ENCODE results near the gene BRCA1. TPM values are rescaled to one million over a fixed set of nuclear protein-coding genes. Genes with fewer than 3 reads are reported as not detected.

Gene BRCA1
- total RNA-seq, 1 donor from 2014 or later = 10.7 TPM

DNA sequence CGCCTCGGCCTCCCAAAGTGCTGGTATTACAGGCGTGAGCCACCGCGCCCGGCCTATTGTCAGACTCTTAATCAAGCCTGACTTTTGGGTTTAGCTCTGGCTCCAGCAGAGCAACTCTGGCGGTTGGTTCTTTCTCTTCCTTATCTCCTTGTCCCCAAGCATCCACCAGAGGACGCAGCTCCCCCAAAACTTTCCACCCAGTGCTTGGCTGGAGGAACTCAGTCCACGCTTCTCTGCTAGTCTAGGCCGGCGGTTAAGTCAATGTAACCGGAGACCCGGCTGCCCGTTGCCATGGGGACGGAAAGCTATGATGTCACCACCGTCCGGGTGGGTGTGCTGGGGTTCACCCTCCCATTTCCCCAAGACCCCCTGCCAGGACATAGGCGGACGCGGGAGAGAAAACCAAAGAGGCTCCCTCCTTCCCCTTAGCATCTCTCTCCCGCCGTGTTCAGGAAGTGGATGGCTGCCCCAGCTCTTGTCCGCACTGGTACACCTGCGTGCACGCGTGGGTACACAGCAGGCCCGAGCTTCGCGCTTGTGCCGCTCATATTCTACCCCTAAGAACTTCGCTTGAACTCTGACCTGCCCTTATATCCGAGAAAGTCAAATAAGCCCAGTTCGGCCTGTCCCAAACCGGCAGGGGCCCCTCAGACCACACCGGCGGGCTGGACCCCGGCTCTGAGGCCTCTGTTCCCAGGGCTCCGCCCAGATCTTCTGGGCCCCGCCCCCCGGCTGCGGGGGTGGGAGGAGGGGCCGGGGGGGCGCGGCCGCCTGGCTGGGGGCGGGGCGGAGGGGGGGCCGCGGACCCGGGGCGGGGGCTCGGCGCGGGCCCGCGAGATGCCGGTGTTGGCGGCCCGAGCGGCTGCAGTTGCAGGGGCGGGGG, 100.5 kb downstream of the BRCA1 start, which contains the start of gene RND2:
RND2 (plus strand) TSS at position 825 of the 883 bp plus-strand sequence. CDS start 117 bp downstream, outside the sequence.
- peak; percentile 97 for DNase-seq

DNA sequence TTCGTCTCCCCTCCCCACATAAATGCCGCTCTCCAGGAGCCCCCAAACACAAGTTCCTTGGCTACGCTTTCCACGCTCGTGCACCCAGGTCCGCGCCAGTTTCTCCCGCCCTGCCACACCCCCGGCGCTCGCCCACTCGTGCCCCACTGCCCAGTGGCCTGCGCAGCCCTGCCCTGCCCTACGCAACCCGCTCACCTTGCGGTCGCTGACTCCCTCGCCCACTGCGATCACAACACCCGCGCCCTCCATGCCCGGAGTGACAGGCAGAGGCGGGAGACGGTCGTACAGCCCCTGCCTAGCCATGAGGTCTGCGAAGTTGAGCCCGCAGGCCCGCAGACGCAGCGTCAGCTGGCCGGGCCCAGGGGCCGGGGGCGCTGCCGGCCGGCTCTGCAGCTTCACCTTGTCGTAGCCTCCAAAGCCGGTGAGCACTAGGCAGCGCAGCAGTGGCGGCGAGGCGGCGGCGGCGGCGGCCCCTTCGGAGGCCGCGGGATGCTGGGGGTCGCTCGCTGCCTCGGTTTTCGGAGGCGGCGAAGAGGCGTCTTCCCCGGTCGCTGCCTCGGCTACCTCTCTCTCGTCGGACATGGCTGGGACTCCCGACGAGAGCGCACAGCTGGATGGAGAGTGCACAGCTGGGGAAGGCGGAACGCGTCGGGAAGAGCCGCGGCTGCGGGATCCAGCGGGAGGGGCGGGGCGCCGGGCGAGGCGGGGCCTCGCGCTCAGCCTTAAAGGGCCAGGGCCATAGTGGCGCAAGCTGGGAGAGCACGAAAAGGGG, 103.2 kb downstream of the BRCA1 start, which contains the start of gene VAT1:
VAT1 (minus strand) TSS at position 645 of the 772 bp plus-strand sequence; CDS start at position 582, 63 bp downstream.
- peak; percentile 82 for DNase-seq

DNA sequence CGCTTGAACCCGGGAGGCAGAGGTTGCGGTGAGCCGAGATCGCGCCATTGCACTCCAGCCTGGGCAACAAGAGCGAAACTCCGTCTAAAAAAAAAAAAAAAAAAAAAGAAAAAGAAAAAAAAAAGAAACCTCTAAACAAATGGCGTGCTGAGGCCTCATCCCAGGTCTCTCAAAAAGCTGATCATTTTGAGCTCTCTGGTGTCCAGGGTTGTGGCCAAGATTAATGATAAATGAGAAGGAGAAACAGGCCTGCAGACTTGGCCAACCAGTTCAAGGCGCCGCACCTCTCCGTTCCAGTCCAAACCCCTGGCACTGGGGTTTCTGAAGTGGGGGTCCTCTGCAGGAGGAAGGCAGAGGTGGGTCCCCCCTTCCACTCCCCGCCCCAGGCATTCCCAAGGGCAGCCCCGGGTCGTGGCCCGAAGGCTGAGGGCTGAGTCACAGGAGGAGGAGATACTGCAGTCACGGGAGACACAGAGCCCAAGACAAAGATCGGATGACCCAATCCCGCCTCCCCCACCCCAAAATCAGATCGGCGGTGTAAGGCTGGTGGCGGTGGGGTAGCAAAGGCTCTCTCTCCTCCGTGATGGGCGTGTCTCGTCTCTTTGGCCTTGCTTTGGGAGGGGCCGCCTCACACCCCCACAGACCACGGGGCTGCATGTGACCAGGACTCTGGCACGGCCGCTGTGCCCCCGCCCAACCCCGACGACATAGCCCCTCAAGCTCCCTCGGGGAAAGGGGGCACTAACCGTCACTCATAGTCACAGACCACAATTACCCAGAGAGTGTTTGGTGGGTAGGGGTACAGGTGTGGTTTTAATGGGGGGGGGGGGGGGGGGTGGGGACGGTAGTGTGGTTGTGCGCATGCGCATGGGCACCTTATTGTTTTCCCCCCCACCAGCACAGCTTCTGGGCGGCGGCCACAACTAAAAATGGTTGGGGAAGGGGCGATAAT, 104.1 kb downstream of the BRCA1 start:
- DNase-seq = peak; percentile 74

DNA sequence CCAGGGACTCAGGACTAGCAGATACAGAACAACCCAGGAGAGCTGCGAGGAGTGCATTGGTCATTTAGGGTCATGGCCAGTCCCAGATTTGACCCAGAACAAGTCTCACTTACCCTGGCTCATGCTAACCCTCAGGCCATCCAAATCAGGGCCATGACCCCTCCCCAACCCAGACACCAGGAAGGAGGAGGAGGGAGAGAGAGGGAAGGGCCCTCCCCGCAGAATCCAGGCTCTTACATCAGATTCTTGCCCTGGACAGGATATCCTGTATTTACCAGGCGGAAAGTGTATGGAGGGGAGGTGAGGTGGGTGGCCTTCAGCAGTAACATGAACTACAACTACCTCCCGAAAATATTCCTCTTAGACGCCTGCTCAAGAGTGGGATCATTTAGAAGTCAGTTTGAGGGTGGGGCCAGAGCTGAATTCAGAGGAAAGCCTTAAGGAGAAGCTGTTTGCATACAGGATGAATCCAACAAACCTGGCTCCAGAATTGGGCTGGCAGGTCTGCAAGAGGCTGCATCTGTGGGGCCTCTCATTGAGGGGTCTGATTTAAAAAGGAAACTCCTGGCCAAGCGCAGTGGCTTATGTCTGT, 105.0 kb downstream of the BRCA1 start:
- peak; percentile 75 for DNase-seq

DNA sequence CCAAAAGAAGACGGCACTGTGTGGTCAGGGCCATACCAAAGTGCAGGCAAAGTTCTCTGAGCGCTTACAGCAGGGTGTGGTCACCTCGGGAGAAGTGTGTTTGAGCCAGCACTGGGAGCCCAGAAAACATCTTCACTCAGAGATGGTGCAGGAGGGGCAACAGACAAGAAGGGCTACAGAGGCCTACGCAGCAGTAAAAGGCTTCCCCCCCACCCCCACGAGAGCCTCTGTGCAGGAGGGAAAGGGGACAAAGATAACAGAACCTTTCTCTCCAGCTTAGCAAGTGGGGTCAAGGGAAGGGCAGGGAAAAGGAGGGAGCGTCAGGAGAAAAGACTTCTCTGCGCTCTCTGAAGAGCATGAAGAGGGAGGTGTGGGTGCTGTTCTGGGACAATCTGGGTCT, 105.7 kb downstream of the BRCA1 start:
- DNase-seq = no peak

DNA sequence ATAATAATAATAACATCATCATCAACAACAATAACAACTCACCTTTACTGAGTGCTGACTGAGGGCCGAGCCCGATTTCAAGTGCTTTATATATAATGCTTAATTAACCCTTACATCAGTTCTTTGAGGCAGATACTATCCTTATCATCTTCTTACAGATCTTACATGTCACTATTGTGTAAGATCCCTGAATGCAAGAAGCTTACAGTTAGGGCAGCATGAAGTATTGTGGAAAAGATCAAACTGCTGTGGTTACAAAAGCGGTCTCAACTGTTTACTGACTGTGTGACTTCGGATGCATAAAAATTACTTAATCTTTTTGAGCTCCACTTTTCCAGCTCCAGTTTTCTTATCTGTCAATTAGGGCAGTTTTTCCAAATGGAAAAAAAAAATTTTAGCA, 106.2 kb downstream of the BRCA1 start:
- no peak for DNase-seq

DNA sequence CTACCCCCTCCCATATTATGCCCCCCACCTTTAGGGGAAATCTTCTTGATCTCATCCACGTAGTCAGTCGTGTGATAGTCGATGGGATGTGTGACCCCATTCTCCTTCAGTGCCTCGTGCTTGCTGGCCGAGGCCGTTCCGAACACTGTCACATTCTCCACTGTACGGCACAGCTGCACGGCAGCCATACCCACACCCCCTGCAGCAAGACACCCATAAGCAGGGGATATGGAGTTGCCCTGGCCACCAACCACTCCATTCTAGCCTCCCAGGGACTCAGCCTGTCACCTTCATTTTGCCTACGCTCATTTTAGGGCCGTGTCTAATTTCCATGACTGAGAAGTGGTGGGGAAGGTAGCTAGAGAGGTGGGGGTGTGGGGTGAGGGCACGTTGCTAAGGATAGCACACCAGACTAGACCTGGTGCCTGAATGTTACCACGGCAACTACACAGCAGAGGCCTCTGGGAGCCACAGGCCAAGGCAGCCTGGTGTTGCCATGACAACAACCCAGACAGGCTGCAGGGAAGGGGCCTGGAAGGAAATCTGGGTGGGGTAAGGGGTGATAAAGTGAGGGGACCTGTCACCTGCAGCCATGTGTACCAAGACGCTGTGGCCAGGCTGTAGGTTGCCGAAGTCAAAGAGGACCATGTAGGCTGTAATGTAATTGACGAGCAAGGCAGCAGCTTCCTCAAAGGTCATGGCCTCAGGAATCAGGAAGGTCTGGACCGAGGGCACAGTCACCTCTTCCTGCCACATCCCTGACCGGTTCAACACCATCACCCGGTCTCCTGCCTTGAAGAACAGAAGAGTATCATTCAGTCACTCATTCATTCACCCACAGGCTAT, 106.9 kb downstream of the BRCA1 start:
- DNase-seq = peak; percentile 46

DNA sequence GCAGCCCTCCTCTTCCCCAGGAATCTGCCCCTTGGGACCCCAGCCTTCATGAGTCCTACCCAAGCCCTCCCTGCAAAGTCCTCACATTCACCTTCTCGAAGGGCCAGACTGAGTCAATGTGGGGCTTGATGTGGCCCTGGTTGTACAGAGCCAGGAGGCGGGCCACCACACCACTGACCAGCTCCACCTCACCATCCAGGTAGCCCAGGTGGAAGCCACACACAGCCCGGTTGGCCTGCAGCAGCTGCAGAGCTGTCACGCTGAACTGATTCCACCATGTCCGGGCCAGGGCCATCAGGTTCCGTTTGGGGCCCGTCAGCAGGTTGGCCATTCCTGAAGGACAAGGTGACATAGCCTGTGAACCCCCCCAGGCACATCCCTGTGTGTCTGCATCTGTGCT, 108.9 kb downstream of the BRCA1 start:
- no peak for DNase-seq

DNA sequence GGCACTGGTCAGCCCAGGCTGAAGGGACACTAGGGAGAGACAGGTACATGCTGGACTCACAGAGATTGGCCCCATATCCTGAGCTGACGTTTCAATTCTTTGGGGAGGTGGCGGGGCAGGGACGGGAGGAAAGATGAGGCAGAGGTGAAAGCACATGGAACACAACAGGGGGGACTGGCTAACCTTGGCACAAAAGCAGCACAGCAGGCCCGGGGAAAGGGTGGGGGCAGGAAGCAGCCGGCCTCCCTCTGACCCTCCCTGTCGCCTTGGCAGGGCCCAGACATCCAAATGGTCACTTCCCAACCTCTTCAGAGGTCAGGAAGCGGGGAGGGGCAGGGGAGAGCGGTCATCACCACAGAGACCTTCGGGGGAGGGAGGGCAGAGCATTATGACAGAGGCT, 109.6 kb downstream of the BRCA1 start:
- peak; percentile 83 for DNase-seq

DNA sequence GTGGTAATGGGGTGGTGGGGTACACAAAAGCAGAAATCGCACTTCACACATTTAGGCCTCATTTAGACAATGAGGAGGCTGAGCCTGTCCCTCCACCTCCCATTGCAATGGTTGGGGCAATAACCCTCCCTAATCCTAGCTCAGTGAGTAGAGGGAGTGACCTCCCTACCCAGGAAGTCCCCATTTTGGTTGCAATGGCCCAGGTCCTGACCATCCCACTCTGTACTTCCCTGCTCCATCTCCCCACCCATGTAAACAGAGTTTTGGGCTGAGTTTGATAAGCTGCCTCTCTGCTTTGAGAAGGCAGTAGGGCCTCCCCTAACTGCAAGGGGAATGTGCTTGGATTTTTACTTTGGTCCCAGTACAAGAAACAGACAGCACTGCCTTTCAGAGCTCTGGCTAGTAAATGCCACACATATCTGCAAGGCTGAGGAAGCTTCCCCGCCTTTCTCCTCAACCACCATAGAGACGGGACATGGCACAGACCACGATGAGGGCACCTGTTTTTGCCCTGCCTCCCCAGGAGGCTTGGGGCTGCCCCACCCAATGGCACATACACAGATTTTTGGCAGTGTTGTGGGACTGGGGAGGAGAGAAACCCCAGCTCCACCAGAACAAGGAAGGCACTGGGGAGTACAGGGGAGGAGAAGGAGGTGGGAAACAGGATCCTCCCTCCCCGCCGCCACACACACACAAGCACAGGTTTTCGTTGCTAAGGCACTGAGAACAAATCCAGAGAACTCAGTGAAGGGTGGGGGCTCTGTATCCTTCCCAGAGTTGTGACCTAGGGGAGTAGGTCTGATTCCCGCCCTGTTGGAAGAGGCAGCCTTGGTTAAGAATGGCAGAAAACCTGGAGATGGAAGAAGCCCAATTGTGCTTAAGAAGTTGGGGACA, 110.3 kb downstream of the BRCA1 start:
- DNase-seq = no peak

DNA sequence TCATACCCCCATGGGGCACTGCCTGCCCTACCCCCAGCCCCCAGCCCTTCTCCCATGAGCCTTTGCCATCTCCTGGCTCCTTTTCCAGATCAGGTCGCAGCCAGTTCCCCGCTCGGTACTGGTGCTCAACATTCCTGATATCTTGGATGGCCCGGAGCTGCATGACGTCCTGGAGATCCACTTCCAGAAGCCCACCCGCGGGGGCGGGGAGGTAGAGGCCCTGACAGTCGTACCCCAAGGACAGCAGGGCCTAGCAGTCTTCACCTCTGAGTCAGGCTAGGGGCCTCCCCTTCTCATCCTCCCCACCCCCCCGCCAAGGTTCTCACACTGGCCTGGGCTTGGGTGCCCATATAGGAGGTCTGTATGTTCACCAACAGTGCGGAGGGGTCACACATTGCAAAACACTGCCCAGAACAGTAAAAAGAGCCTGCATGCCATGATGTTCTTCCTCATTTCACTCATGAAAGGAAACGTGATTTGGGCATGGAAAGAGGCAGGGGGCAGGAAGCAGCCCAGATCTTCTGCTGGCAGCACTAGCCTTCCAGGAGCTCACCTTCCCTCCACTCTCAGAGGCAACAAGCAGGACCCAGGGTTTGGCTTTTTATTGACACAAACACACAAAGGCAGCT, 111.0 kb downstream of the BRCA1 start:
- DNase-seq = no peak

DNA sequence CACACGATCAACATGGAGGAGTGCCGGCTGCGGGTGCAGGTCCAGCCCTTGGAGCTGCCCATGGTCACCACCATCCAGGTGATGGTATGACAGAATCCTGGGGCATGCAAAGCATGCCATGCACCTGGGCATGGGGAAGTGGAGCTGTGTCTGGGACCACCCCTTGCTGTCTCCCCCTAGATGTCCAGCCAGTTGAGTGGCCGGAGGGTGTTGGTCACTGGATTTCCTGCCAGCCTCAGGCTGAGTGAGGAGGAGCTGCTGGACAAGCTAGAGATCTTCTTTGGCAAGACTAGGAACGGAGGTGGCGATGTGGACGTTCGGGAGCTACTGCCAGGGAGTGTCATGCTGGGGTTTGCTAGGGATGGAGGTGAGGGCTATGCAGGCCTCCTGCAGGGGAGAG, 111.9 kb downstream of the BRCA1 start:
- DNase-seq = no peak

DNA sequence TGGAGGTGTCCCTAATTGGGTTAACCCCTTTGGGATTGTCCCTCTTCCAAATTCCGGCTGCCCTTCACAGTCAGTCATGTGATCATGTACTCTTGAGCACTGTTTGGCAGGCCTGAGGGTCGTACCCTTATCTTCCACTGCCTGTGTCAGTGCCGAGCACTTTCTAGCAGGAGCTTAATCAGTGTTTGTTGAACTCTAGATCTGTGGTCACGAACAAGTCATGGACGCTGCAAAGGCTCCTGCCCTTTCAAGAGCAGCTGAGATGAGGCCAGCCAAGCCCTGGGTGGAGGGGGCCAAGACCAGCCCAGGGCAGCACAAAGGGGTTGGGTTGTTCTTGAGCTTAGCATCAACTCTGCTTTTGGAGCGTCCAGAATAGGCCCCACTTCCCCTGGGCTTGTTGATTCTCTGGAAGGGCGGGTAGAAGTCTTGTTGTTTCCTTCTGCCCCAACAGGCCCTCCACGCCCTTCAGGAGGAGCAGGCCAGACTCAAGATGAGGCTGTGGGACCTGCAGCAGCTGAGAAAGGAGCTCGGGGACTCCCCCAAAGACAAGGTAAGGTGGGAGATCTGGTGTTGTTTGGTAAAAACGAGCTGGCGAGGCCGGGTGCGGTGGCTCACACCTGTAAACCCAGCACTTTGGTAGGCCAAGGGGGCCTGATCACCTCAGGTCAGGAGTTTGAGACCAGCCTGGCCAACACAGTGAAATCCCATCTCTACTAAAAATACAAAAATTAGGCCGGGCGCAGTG, 113.3 kb downstream of the BRCA1 start:
- no peak for DNase-seq

DNA sequence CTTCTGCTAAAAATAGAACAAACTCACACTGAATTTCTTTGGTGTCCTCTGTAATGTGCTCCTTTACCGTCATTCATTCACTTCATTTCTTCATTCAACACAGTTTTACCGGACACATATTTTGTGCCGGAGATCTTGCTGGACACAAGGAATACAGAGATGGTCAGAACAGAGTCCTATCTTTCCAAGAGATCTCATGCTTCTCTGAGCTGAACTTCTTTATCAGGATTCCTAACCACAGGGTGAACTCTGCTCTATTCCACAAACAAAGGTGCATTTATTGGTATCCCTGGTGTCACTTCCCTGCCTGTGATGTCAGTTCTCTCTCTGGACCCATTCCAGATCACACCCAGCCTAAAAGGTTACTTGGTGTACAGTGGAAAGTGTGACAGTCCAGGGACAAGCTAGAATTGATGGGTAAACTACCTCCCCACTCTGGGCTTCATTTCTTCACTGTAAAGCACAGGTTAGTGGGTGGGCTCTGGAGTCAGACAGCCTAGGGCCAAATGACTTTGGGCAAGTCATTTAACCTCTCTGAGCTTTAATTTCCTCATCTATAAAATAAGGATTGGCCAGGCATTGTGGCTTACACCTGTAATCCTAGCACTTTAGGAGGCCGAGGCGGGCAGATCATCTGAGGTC, 114.4 kb downstream of the BRCA1 start:
- DNase-seq = no peak

DNA sequence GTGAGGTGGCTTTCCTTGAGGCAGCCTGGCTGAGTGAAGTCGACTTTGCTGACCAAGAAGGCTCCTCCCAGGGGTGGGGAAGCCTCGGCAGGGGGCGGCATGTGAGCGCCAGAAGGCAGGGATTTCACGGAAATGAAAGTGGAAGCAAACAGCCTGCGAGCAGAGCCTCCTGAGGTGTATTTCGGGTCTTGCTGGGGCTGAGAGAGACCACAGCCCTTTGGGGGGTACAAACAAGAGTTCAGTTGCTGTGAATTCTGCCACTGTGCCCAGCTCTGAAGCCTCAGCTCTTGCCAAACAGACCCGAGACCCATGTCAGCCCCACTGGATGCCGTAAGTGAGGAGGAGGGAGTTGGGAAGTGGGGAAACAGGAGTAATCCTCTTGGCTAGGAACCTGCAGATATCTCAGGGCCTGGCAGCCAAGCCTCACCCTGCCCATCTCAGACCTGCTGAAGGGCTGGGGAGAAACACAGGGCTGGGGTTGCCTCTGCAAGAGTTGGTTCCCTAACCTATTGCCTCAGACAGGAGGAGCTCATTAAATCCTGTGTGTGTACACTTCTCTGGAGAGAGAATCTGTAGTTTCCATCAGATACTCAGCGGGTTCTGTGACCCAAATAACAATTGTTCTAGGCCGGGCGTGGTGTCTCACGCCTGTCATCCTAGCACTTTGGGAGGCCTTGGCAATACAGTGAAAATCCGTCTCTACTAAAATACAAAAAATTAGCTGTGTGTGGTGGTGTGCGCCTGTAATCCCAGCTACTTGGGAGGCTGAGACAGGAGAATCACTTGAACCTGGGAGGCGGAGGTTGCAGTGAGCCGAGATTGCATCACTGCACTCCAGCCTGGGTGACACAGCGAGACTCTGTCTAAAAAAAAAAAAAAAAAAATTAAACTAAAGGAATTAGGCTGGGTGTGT, 118.3 kb downstream of the BRCA1 start, which contains the start of gene IFI35:
IFI35 (plus strand) TSS at position 146 of the 913 bp plus-strand sequence; CDS start at position 310, 164 bp downstream.
- DNase-seq = peak; percentile 92

DNA sequence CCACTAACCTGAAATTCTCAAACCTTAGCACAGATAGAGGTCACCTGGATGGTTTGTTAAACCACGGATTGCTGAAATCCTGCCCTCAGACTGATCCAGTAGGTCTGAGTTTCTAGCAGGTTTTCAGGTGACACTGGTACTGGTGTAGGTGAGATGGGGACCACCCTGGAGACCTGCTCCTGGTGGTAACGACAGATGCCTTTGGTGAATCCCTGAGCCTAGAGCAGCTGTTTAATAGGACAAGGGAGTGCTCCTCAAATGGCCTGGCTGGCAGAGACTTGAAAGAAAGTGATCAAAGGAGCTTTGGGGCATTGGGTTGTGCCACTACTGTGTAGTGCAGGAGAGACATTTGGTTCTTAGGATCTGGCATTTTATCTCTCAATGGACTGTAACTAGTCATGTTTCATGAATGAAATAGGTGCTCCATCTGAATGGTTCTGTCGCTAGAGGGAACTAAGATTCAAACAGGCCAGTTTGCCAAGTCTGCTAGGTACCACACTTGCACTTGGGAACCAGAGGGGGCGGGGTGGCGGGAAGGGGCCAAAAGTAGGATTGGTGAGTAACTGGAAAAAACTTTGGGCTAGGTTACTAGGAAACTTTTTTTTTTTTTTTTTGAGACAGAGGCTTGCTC, 121.5 kb downstream of the BRCA1 start:
- DNase-seq = no peak

Measured in dermis blood vessel endothelial cell (primary cell).